ENCODE measurements around the gene SEC16A.

DNA sequence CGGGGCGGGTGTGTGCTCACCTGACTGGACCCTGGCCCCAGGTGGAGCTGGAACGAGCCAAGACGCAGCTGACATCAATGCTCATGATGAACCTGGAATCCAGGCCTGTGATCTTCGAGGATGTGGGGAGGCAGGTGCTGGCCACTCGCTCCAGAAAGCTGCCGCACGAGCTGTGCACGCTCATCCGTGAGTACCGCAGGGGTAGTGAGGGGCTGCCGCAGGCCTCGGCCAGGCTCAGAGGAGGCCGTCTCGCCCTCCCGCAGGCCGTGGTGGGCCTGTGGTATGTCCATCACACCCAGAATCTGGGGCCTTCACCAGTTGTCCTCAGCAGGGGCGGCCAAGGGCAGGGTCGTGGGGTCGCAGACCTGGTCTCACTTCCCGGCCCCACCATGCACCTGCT is 61.0 kb downstream of the SEC16A start:
- TF ChIP-seq CTCF (IDR thresholded peaks at IDR 0.05) (no peak), POLR2A (IDR thresholded peaks at IDR 0.05) (no peak)

Data from thyroid gland (tissue), 4 donors.